ENCODE results near the gene PTPN23. TPM values are rescaled to one million over a fixed set of nuclear protein-coding genes. Genes with fewer than 3 reads are reported as not detected.

The PTPN23 gene, protein sequence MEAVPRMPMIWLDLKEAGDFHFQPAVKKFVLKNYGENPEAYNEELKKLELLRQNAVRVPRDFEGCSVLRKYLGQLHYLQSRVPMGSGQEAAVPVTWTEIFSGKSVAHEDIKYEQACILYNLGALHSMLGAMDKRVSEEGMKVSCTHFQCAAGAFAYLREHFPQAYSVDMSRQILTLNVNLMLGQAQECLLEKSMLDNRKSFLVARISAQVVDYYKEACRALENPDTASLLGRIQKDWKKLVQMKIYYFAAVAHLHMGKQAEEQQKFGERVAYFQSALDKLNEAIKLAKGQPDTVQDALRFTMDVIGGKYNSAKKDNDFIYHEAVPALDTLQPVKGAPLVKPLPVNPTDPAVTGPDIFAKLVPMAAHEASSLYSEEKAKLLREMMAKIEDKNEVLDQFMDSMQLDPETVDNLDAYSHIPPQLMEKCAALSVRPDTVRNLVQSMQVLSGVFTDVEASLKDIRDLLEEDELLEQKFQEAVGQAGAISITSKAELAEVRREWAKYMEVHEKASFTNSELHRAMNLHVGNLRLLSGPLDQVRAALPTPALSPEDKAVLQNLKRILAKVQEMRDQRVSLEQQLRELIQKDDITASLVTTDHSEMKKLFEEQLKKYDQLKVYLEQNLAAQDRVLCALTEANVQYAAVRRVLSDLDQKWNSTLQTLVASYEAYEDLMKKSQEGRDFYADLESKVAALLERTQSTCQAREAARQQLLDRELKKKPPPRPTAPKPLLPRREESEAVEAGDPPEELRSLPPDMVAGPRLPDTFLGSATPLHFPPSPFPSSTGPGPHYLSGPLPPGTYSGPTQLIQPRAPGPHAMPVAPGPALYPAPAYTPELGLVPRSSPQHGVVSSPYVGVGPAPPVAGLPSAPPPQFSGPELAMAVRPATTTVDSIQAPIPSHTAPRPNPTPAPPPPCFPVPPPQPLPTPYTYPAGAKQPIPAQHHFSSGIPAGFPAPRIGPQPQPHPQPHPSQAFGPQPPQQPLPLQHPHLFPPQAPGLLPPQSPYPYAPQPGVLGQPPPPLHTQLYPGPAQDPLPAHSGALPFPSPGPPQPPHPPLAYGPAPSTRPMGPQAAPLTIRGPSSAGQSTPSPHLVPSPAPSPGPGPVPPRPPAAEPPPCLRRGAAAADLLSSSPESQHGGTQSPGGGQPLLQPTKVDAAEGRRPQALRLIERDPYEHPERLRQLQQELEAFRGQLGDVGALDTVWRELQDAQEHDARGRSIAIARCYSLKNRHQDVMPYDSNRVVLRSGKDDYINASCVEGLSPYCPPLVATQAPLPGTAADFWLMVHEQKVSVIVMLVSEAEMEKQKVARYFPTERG (N-terminal part only)
- total RNA-seq, result 12.4 TPM
- polyA plus RNA-seq, result 21.4 TPM

DNA sequence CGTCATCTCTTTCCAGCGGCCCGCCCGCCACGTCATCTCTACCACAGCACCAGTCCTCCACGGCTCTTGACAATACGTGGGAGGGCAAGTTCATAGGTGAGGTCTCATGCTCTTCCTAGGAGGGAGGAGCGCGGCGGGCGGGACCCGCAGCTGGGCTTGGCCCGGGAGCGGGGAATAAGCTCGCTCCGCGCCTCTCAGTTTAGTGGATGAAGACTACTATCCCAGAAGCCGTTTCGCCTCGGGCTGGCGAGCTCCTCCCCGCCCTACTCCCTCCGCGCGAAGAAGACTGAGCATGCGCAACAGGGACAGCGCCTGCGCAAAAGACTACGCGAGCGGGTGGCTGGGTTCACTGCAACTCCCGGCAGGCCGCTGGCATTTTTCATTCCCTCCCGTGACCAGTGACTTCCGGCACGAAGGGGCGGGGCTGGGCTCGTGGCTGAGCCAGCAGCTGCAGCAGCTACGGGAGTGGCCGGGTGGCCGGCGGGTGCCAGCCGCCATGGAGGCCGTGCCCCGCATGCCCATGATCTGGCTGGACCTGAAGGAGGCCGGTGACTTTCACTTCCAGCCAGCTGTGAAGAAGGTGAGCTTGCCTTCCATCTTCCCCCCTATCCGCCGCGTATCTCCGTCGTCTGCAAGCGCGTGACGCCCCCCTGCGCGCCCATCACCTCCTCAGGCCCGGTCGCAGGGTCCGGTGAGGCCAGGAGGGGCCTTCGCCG is at the start of gene PTPN23:
TSS of gene PTPN23 (plus strand) at position 421 of the 716 bp plus-strand sequence. CDS start at position 497, 76 bp downstream.
- peak within 1 kb of the TSS; percentile 93 for H3K27ac ChIP-seq (ENCODE audit: low read depth)
- peaks cover 1% of the 10 kb centered on the region for H3K4me1 ChIP-seq (ENCODE audit: insufficient read depth)
- no peaks in the 10 kb centered on the region for H3K36me3 ChIP-seq (ENCODE audit: insufficient read depth)
- DNase-seq (ENCODE audit: extremely low spot score), result peak; percentile 98
- peak within 1 kb of the TSS; percentile 85 for H3K4me3 ChIP-seq (ENCODE audit: low read depth, low read length)
- WGBS, result under 1% methylated on average over 61 of the region's 61 CpGs

DNA sequence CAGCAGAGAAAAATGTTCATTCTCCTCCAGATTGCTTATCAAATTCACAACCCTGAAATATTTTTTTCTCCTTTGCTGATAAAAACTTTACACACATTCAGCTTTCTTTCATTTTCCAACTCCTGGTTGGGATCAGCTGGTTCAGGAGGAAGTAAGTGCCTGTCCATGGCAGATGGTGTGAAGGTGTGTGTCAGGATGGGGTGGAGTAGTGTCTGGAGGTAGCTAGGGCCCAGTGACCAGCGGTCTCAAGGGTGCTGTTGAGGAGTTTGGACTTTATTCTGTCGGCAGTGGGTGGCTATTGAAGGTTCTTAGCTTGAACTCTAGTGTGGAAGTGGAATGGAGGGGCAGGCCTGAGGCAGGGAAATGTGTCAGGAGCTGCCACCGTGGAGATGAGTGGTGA is 46.9 kb upstream of the PTPN23 start:
- Histone ChIP-seq H3K4me3 (ENCODE audit: low read depth, low read length) (no peak overlapping the region), H3K36me3 (ENCODE audit: insufficient read depth) (peaks cover 14% of the 10 kb centered on the region), H3K27ac (ENCODE audit: low read depth) (no peak overlapping the region), H3K4me1 (ENCODE audit: insufficient read depth) (no peaks in the 10 kb centered on the region)
- no peak for DNase-seq (ENCODE audit: extremely low spot score)
- 80% methylated on average over 3 of the region's 3 CpGs for WGBS

DNA sequence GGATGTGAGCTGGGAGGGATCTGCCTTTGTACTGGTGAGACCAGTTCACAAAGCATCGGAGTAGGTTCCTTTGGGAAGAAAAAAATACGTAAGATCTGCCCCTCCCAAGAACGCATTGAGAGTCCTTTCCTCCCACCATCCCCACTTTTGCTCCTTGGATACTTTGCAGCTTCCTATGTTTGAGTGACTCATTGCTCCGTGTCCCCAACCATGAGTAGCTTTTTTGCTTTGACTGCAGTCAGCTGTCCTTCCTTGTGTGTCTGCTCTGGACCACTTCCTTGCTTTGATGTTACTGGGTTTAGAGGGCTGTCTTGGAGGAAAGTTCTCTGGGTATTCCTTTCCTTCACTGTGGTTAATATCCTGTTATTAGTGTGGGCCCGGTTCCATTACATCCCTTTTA is 43.2 kb upstream of the PTPN23 start:
- H3K27ac ChIP-seq (ENCODE audit: low read depth), result no peak overlapping the region
- H3K4me3 ChIP-seq (ENCODE audit: low read depth, low read length), result no peak overlapping the region
- H3K36me3 ChIP-seq (ENCODE audit: insufficient read depth), result peaks cover 14% of the 10 kb centered on the region
- H3K4me1 ChIP-seq (ENCODE audit: insufficient read depth), result no peaks in the 10 kb centered on the region
- 90% methylated on average over 5 of the region's 5 CpGs for WGBS
- DNase-seq (ENCODE audit: extremely low spot score), result no peak

DNA sequence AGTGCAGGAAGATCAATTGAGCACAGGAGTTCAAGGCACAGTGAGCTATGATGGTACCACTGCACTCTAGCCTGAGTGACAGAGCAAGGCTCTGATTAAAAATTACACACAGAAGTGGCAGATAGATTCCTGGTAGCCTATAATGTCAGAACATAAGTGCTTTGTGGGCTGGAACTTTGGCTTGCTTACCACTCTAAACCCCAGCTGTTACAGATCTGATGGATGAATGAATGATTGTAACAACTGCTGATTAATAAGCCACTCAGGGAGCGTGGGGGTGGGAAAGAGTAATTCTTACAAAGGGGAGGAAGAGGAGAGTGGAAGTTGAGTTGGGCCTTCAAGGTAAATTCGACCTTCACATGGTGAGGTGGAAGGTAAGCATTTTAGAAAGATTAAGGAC is 40.9 kb upstream of the PTPN23 start:
- no peak for DNase-seq (ENCODE audit: extremely low spot score)
- Histone ChIP-seq H3K4me3 (ENCODE audit: low read depth, low read length) (no peak overlapping the region), H3K27ac (ENCODE audit: low read depth) (no peak overlapping the region), H3K36me3 (ENCODE audit: insufficient read depth) (peaks cover 11% of the 10 kb centered on the region), H3K4me1 (ENCODE audit: insufficient read depth) (no peaks in the 10 kb centered on the region)
- 97% methylated on average over 2 of the region's 2 CpGs for WGBS

DNA sequence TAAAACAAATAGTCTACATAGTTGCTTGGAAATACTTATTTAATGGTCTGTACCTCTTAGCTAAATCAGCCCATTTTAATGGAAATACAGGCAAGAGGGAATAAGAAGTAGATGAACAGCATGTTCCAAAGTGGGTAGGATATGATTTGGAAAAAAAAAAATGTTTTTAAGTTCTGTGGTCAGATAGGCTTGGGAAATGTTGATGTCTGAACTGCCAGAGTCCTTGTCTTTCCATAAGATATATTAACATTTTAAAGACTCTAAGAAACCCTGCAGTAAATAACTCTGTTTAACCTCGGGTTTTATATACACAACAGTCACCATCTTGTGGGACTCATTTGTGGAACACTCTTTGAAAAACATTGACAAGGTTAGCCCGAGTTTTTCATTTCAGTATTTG is 40.0 kb upstream of the PTPN23 start:
- no peak overlapping the region for H3K4me3 ChIP-seq (ENCODE audit: low read depth, low read length)
- H3K4me1 ChIP-seq (ENCODE audit: insufficient read depth), result no peaks in the 10 kb centered on the region
- H3K27ac ChIP-seq (ENCODE audit: low read depth), result no peak overlapping the region
- H3K36me3 ChIP-seq (ENCODE audit: insufficient read depth), result peaks cover 10% of the 10 kb centered on the region
- 76% methylated on average over 2 of the region's 2 CpGs for WGBS
- DNase-seq (ENCODE audit: extremely low spot score), result no peak

DNA sequence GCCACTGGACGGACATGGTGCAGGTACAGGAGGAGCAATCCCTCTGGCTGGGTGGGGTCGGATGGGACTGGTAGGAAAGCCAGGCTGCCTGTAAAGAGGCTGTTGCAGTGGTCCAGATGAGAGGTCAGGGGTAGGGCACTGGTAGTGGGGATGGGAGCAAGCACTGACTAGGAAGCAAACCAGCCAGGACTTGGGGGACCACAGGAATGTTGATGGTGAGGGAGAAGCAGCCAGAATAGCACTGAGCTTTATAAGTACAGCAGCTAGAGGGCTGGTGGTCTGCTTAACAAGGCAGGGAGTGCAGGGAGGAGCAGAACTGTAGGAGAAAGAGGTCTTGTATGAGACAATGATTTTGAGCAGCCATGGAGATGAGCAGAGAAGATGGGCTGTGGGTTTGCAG is 38.7 kb upstream of the PTPN23 start:
- Histone ChIP-seq H3K4me1 (ENCODE audit: insufficient read depth) (no peaks in the 10 kb centered on the region), H3K27ac (ENCODE audit: low read depth) (no peak overlapping the region), H3K36me3 (ENCODE audit: insufficient read depth) (peaks cover 6% of the 10 kb centered on the region), H3K4me3 (ENCODE audit: low read depth, low read length) (no peak overlapping the region)
- no peak for DNase-seq (ENCODE audit: extremely low spot score)
- WGBS, result 92% methylated on average over 2 of the region's 2 CpGs

DNA sequence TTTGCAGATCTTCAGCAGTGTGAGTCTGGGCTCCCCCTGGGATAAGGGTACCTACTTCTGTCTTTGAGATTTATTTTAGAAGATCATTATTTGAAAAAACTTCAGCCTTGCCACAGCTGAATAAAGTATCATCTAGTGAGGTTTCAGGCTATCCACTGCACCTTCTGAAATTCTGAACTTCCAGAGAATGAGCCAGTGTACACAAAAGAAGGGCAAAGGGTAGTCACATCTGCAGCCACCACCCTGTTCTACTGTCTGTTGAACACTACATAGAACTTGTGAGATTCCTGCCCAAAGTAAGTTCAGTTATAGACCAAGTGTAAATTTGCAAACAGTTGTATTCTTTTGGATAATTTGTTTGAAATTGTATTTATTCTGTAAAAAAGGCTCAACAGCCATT is 38.0 kb upstream of the PTPN23 start:
- H3K36me3 ChIP-seq (ENCODE audit: insufficient read depth), result peaks cover 3% of the 10 kb centered on the region
- no peak overlapping the region for H3K4me3 ChIP-seq (ENCODE audit: low read depth, low read length)
- no peak overlapping the region for H3K27ac ChIP-seq (ENCODE audit: low read depth)
- no peaks in the 10 kb centered on the region for H3K4me1 ChIP-seq (ENCODE audit: insufficient read depth)
- no peak for DNase-seq (ENCODE audit: extremely low spot score)

DNA sequence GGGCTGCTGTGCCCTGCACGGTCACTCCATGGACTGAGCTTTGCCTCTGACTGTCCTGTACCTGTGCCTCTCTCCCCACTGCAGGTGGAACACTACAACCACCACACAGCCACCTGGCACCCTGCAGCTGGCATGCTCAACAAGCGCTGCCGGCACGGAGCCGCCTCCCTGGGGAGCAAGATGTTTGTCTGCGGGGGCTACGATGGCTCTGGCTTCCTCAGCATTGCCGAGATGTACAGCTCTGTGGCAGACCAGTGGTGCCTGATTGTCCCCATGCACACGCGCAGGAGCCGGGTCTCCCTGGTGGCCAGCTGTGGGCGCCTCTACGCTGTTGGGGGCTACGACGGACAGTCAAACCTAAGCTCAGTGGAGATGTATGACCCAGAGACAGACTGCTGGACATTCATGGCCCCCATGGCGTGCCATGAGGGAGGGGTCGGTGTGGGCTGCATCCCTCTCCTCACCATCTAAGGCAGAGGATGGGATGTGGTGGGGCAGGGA is 37.3 kb upstream of the PTPN23 start:
- no peak overlapping the region for H3K27ac ChIP-seq (ENCODE audit: low read depth)
- no peak for DNase-seq (ENCODE audit: extremely low spot score)
- H3K4me3 ChIP-seq (ENCODE audit: low read depth, low read length), result no peak overlapping the region
- WGBS, result 95% methylated on average over 17 of the region's 17 CpGs
- H3K36me3 ChIP-seq (ENCODE audit: insufficient read depth), result no peaks in the 10 kb centered on the region
- H3K4me1 ChIP-seq (ENCODE audit: insufficient read depth), result no peaks in the 10 kb centered on the region

DNA sequence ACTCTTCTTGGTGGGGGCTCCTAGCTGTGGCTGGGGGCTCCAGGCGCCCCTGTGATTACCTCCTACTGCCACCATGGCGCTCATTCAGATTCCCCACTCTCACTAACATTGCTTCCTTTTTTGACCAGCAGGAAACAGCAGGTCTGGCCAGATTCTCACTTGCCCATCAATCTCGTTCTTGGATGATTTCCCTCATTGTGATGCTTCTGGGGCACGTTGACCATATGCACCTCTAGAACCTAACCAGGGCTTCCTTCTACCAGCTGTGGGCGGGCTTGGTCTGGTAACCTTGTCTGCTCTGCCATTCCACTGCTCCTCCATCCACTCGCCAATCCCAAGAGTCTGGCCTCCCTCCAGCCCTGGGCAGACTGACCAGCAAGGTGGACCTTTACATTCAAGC is 35.9 kb upstream of the PTPN23 start:
- Histone ChIP-seq H3K36me3 (ENCODE audit: insufficient read depth) (no peaks in the 10 kb centered on the region), H3K4me1 (ENCODE audit: insufficient read depth) (no peaks in the 10 kb centered on the region), H3K27ac (ENCODE audit: low read depth) (no peak overlapping the region), H3K4me3 (ENCODE audit: low read depth, low read length) (no peak overlapping the region)
- WGBS, result 84% methylated on average over 6 of the region's 6 CpGs
- DNase-seq (ENCODE audit: extremely low spot score), result no peak

DNA sequence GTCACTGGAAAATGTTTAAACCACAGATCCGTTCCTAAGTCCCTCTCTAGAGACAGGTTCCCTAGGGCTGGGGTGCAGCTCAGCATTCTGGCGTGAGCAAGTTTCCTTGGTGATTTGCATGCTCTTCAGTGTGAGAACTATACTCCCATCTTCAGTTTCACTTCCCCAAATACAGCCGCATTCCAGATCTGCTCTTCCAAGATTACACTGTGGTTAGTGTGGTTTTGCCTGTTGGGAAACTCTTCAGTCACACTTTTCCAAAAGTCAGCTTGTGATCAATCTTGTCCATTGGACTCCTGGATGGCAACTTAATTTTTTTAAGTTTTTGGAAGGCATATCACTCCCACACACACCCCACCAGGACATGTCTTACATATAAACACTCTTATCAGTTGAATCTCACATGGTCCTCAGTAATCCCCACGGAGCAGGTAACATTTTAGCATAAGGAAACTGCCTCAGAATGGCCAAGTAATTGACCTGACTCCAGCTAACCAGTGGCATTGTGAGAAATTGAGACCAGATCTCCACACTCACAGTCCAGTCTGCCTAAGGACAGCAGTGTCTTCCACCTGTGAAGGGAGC is 33.5 kb upstream of the PTPN23 start:
- H3K4me3 ChIP-seq (ENCODE audit: low read depth, low read length), result no peak overlapping the region
- no peak for DNase-seq (ENCODE audit: extremely low spot score)
- H3K36me3 ChIP-seq (ENCODE audit: insufficient read depth), result no peaks in the 10 kb centered on the region
- no peak overlapping the region for H3K27ac ChIP-seq (ENCODE audit: low read depth)
- 57% methylated on average over 4 of the region's 4 CpGs for WGBS
- H3K4me1 ChIP-seq (ENCODE audit: insufficient read depth), result no peaks in the 10 kb centered on the region

DNA sequence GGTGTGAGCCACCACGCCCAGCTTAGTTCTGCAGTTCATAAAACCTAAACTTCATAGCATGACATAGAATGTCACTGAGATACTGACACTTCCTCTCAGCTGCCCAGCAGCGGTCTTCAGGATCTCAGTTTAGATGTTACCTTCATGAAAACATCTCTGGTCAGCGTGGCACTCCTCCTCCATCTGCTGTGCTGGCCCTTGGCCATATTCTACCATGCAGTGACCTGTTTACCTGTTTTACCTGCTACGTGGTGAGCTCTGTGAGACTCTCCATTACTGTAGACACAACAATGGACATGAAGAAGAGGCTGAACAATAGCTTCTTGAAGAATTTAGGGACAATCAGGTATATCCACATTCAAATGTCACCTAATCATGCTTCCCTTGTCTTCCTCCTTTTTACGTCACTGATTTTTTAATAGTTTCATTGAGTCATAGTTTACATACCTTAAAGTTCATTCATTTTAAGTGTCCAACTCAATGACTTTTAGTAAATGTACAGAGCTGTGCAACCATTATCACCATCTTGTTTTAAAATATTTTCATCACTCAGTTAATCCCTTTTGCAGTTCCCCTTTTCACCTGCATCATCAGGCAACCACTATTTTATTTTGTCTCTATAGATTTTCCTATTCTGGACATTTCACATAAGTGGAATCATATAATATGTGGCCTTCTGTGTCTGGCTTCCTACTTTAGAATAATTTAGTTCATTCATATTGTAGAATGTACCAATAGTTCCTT is 32.2 kb upstream of the PTPN23 start:
- WGBS, result 90% methylated on average over 5 of the region's 5 CpGs
- Histone ChIP-seq H3K36me3 (ENCODE audit: insufficient read depth) (no peaks in the 10 kb centered on the region), H3K4me3 (ENCODE audit: low read depth, low read length) (no peak overlapping the region), H3K4me1 (ENCODE audit: insufficient read depth) (no peaks in the 10 kb centered on the region), H3K27ac (ENCODE audit: low read depth) (no peak overlapping the region)
- no peak for DNase-seq (ENCODE audit: extremely low spot score)

DNA sequence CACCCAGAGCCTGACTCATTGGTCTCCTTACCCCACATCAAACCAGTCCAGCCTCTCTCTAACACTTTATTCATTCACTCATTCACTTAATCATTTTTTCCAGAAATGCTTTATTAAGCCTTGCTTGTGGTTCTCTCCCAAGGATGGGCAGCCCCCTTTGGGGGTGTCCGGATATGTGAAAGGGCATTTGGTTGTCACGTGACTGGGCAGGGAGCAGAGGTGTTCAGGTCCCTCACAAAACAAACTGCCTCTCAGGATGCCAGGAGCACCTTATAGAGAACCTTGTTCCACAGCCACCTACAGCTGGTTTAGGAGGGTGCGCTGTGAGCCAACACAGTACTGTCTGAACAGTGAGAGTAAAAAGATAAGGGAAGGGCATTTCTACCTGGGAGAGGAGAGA is 25.8 kb upstream of the PTPN23 start:
- H3K4me1 ChIP-seq (ENCODE audit: insufficient read depth), result no peaks in the 10 kb centered on the region
- no peak for DNase-seq (ENCODE audit: extremely low spot score)
- H3K27ac ChIP-seq (ENCODE audit: low read depth), result no peak overlapping the region
- no peaks in the 10 kb centered on the region for H3K36me3 ChIP-seq (ENCODE audit: insufficient read depth)
- no peak overlapping the region for H3K4me3 ChIP-seq (ENCODE audit: low read depth, low read length)
- WGBS, result 88% methylated on average over 3 of the region's 3 CpGs
